Sigmoid colon (tissue), 4 donors: ENCODE data around the gene DRAXIN.

Experiments used
- POLR2A ChIP-seq, 2 donors: fragments of 450-650 bp; IDR thresholded peaks; one replicate each; pipeline ENCODE4 v1.6.1; 2016; ENCODE audit warnings: antibody characterized with exemption in 2 of 2, mild to moderate bottlenecking in 2 of 2, moderate library complexity in 2 of 2
- POLR2AphosphoS5 ChIP-seq, 4 donors: sonication (generic); formaldehyde crosslinking; IDR thresholded peaks; one replicate each; pipeline ENCODE4 v1.6.1; 2017; ENCODE audit warnings: antibody characterized with exemption in 4 of 4
- TF ChIP-seq, protein P1 (sequence below), 4 experiments: fragments of 450-650 bp in 3 of 4; fragments of 200-600 bp in 1 of 4; IDR thresholded peaks; one replicate each; pipeline ENCODE4 v1.5.1; 2016 to 2019; ENCODE audit warnings: antibody characterized with exemption in 4 of 4, mild to moderate bottlenecking in 3 of 4, moderate library complexity in 2 of 4

DNA sequence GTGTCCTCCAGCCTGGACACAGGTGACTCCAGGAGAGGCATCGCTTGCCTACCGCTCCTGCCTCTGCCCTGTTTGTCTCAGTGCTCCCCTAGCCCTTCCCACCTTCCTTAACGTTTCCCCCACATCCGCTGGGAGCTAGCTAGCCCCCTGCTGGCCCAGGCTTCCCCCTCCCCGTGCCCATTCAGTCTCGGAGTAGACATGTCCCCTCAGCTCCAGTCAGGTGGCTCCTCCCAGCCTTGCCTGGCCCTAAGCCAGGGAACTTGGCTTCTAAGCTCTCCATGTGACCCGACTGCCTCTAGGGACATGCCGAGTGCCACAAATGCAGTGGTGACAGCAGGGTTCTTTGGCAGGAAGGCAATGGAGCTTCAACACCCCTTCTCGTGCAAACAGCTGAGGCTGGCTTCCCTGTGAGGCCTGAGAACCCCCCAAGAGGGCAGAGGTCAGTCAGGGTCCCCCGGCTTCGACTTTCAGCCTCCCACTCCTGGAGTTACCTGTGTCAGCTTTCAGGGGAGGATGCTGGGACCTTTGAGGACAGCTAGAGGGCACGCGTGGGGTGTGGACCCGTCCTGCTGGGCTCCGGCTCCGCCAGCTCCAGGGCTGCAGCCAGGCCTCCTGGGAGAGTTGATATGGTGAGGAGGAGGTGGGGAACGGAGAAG, 16.2 kb downstream of the DRAXIN start:
- TF ChIP-seq, protein P1, sequence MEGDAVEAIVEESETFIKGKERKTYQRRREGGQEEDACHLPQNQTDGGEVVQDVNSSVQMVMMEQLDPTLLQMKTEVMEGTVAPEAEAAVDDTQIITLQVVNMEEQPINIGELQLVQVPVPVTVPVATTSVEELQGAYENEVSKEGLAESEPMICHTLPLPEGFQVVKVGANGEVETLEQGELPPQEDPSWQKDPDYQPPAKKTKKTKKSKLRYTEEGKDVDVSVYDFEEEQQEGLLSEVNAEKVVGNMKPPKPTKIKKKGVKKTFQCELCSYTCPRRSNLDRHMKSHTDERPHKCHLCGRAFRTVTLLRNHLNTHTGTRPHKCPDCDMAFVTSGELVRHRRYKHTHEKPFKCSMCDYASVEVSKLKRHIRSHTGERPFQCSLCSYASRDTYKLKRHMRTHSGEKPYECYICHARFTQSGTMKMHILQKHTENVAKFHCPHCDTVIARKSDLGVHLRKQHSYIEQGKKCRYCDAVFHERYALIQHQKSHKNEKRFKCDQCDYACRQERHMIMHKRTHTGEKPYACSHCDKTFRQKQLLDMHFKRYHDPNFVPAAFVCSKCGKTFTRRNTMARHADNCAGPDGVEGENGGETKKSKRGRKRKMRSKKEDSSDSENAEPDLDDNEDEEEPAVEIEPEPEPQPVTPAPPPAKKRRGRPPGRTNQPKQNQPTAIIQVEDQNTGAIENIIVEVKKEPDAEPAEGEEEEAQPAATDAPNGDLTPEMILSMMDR (IDR thresholded peaks at IDR 0.05), result no peak
- TF ChIP-seq POLR2A (IDR thresholded peaks at IDR 0.05) (no peak), POLR2AphosphoS5 (IDR thresholded peaks at IDR 0.05) (no peak)
